Left lobe of liver (tissue), 2 donors: ENCODE results near the gene KLHL35. TPM values are rescaled to one million over a fixed set of nuclear protein-coding genes. Genes with fewer than 3 reads are reported as not detected.
A peak's percentile ranks its signal among the peaks of the same experiment; 100 is the strongest.

Experiments used
- ATAC-seq: fragments of 200-7000 bp; cut with Tn5 transposase; one replicate; pipeline ENCODE4 v1.9.1; 2020; ENCODE audit warnings: mild to moderate bottlenecking, moderate library complexity
- DNase-seq: peaks from one replicate; pipeline ENCODE4 v3.0.0-alpha.2; 2020; ENCODE audit warnings: low spot score
- total RNA-seq: library from RNA; stranded (reverse); gene quantifications from one replicate; pipeline ENCODE4 v1.2.1, GENCODE V29; 2021
- donor health status: DM: no; HTN: no; CAD: no; lungs with moderate emphysema.
- donor health status: DM: no; HTN: yes; CAD: no.

The KLHL35 gene, protein sequence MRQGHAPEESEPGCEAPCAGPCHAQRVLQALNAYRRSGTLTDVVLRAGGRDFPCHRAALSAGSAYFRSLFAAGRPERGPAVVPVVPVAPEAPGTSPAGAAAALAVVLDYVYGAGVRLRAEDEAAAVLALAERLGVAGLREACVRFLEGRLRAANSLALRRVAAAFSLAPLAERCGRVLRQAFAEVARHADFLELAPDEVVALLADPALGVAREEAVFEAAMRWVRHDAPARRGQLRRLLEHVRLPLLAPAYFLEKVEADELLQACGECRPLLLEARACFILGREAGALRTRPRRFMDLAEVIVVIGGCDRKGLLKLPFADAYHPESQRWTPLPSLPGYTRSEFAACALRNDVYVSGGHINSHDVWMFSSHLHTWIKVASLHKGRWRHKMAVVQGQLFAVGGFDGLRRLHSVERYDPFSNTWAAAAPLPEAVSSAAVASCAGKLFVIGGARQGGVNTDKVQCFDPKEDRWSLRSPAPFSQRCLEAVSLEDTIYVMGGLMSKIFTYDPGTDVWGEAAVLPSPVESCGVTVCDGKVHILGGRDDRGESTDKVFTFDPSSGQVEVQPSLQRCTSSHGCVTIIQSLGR
- total RNA-seq, result not detected

GRCh38 chr11:75432911-75433321, at the start of gene KLHL35:
Gene KLHL35 (minus strand): TSS chr11:75433203. CDS start chr11:75430629, 2,574 bp downstream.
- DNase-seq, result no peak
- ATAC-seq, result no peak

DNA sequence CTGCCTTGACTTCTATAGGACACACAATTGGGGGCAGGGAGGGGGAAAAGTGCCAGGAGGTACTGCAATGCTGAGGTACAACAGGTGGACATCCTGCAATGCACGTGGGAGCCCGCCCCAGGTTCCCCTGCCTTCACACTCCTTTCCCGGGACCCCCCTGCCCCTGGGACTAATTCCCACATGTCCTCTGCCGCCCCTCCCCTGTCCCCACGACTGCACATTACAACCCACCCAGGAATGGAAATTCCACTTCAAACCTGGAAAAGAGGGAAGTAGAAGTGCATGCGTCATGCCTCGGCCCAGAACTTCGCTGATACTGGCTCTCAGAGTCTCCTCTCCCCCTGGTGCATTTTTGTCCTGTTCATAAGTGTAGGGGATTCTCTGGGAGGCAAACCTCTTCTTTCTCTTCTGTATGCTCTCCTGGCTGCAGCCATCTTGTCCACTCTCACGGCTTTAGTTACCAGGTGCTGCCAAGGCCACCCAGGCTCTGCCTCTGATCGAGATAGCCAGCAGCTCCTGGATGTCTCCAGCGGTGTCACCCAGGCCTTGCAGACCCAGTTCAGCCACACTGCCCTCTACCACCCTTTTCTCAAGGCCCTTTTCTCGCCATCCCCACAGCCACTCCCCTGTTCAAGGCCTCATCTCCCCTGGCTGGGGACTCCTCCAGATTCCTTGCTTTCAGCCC, 49.1 kb upstream of the KLHL35 start:
- no peak for DNase-seq
- no peak for ATAC-seq

DNA sequence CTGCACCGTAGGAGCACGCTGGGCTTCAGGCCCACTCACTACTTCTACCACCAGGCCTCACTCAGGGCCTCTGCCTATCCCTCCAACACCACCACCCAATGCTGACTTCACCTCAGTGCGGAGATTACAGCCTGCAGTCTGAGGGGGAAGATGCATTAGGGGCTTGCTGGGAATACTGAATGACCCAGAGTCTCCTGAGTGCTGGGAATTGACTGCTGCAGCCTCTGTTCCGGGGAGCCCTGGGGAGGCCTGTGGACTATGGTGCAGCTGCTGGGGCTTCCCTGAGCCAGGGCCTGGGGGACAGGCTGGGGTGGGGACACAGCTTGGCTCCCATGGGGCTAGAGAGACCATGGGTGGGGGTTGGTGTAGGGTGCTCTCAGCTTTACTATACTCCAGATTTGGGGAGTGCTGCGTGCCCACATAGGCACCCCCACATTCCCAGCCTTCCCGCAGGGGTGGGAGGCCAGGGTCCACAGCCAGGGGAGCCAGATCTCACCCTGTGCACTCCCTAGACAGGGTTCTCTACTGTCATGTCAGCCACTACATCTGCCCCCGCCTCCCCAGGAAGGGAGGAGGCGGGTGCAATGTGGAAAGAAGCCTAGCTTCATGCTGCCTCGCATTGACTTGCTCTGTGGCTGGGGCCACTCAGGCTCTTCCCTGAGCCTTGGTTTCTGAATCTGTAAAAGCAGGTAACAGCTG, 48.4 kb upstream of the KLHL35 start:
- ATAC-seq, result no peak

GRCh38 chr11:75480185-75481175, 47.5 kb upstream of the KLHL35 start:
- ATAC-seq (no peak), DNase-seq (no peak)

More for the DNA sequence above, 48.4 kb upstream of the KLHL35 start:
- no peak for DNase-seq

GRCh38 chr11:75479597-75480145, 46.7 kb upstream of the KLHL35 start:
- no peak for ATAC-seq
- DNase-seq, result no peak

- no peak for ATAC-seq
- DNase-seq, result no peak
Observed at GRCh38 chr11:75478783-75479596, 46.0 kb upstream of the KLHL35 start.

GRCh38 chr11:75477614-75477935, 44.6 kb upstream of the KLHL35 start:
- no peak for DNase-seq
- no peak for ATAC-seq

GRCh38 chr11:75476739-75477613, 44.0 kb upstream of the KLHL35 start:
- ATAC-seq, result peak; percentile 93
- DNase-seq, result peak; percentile 76

GRCh38 chr11:75475767-75476650, 43.0 kb upstream of the KLHL35 start:
- DNase-seq, result no peak
- ATAC-seq, result peak; percentile 41

DNA sequence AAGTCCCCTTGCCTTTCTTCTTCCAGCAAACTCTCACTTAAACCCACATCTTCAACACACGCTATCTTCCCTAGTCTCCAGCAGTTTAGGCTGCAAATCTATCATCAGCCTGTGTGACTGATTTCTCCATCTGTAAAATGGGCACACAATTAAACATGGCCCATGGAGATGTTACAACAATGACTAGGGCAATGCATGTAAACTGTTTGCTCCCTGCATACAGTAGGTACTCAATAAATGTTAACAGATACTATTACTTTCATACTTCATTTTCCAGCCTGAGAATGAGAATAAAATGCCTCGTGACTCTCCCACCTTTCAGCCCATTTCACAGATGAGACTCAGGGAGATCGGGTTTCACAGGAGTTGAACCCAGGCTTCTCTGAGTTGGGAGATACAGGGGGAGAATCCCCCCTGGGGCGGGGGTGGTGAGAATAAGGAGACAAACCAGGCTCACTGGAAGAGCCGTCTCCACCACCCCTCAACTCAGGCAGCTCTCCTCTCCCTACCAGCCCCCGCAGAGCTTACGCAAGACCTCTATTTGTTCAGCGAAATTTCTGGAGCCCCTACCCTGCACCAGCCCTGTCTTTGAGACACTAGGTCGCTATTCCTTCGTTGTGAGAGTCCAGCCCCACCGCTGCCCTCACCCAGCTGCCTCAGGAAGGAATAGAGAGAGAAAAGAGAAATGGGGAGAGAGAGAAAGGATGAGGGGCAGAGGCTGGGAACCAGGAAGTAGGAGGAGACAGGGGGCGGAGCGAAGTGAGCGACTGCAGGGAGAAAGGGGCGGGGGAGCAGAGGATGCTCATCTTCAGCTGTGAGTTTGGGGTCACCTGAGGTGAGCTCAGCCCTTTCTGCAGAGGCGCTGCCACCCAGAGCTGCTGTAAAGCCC, 42.1 kb upstream of the KLHL35 start:
- ATAC-seq, result peak; percentile 20
- DNase-seq, result no peak

- ATAC-seq (no peak), DNase-seq (no peak)
Observed at GRCh38 chr11:75474240-75474639, 41.2 kb upstream of the KLHL35 start.

GRCh38 chr11:75473684-75474083, 40.7 kb upstream of the KLHL35 start:
- ATAC-seq, result no peak
- no peak for DNase-seq

- DNase-seq, result no peak
- no peak for ATAC-seq
Observed at GRCh38 chr11:75472081-75472732, 39.2 kb upstream of the KLHL35 start.

- ATAC-seq (no peak), DNase-seq (no peak)
Observed at GRCh38 chr11:75471176-75471973, 38.4 kb upstream of the KLHL35 start.
